GM23338 (cell line): ENCODE results near the gene PRTFDC1. TPM values are rescaled to one million over a fixed set of nuclear protein-coding genes. Genes with fewer than 3 reads are reported as not detected.

Experiments
- ATAC-seq: fragments of 200-7000 bp; cut with Tn5 transposase; 3 replicates; pipeline ENCODE4 v1.9.1; 2020
- DNase-seq: peaks from one replicate; pipeline ENCODE4 v3.0.0-alpha.2; 2015; ENCODE audit warnings: low spot score
- H2AFZ ChIP-seq: fragments of 200-600 bp; sonication (generic); 2 replicates; pipeline ENCODE4 v1.8.0; 2016; ENCODE audit warnings: antibody characterized with exemption, mild to moderate bottlenecking, moderate library complexity
- H3F3A ChIP-seq: fragments of 200-600 bp; sonication (generic); replicated peaks from 2 replicates; pipeline ENCODE4 v1.8.0; 2017; ENCODE audit warnings: antibody characterized with exemption, mixed run types, low read depth
- H3K27ac ChIP-seq: fragments of 200-600 bp; sonication (generic); 2 replicates; pipeline ENCODE4 v1.6.1; 2016; ENCODE audit warnings: low read depth
- H3K27me3 ChIP-seq: fragments of 200-600 bp; sonication (generic); 2 replicates; pipeline ENCODE4 v1.8.0; 2016; ENCODE audit warnings: mild to moderate bottlenecking, mixed run types, moderate library complexity; ENCODE audit not compliant: insufficient read depth
- H3K36me3 ChIP-seq: fragments of 200-600 bp; sonication (generic); 2 replicates; pipeline ENCODE4 v1.8.0; 2016; ENCODE audit warnings: mild to moderate bottlenecking; ENCODE audit not compliant: insufficient read depth
- H3K4me1 ChIP-seq: fragments of 200-600 bp; sonication (generic); 2 replicates; pipeline ENCODE4 v1.8.0; 2016; ENCODE audit warnings: mild to moderate bottlenecking, moderate library complexity; ENCODE audit not compliant: insufficient read depth
- H3K4me2 ChIP-seq: fragments of 200-600 bp; sonication (generic); 2 replicates; pipeline ENCODE4 v1.7.1; 2017; ENCODE audit warnings: mixed run types
- H3K4me3 ChIP-seq: fragments of 200-600 bp; sonication (generic); 2 replicates; pipeline ENCODE4 v1.6.1; 2016; ENCODE audit warnings: mixed run types
- H3K79me2 ChIP-seq: fragments of 200-600 bp; sonication (generic); replicated peaks from 2 replicates; pipeline ENCODE4 v1.8.0; 2017; ENCODE audit warnings: mild to moderate bottlenecking; ENCODE audit not compliant: insufficient read depth
- H3K9me2 ChIP-seq: fragments of 200-600 bp; sonication (generic); 2 replicates; pipeline ENCODE4 v1.8.0; 2017; ENCODE audit not compliant: insufficient read depth
- H4K20me1 ChIP-seq: fragments of 200-600 bp; sonication (generic); replicated peaks from 2 replicates; pipeline ENCODE4 v1.8.0; 2017; ENCODE audit warnings: mild to moderate bottlenecking; ENCODE audit not compliant: insufficient read depth
- H3K27ac Mint-ChIP-seq: 2 replicates; pipeline ENCODE4 v1.8.0; 2020; ENCODE audit warnings: inconsistent platforms, mild to moderate bottlenecking, moderate library complexity, mixed read lengths
- H3K27me3 Mint-ChIP-seq: 3 replicates; pipeline ENCODE4 v1.8.0; 2022; ENCODE audit warnings: low read depth, mild to moderate bottlenecking, moderate library complexity, mixed read lengths, inconsistent platforms; ENCODE audit not compliant: insufficient read depth, poor library complexity
- H3K36me3 Mint-ChIP-seq: 3 replicates; pipeline ENCODE4 v1.8.0; 2021; ENCODE audit warnings: low read depth, mild to moderate bottlenecking, inconsistent platforms, moderate library complexity, mixed read lengths
- H3K4me1 Mint-ChIP-seq: 3 replicates; pipeline ENCODE4 v1.8.0; 2020; ENCODE audit warnings: mild to moderate bottlenecking, inconsistent platforms, mixed read lengths
- H3K4me3 Mint-ChIP-seq: 3 replicates; pipeline ENCODE4 v1.8.0; 2021; ENCODE audit warnings: moderate library complexity, mild to moderate bottlenecking, inconsistent platforms, mixed read lengths
- H3K9me3 Mint-ChIP-seq: 3 replicates; pipeline ENCODE4 v1.8.0; 2020; ENCODE audit warnings: moderate library complexity, mild to moderate bottlenecking, inconsistent platforms, mixed read lengths
- CREB1 ChIP-seq: fragments of 250-450 bp; sonication (Bioruptor Pico); IDR thresholded peaks from 2 replicates; pipeline ENCODE4 v1.5.0; 2020; ENCODE audit warnings: low read depth, mild to moderate bottlenecking, moderate library complexity
- EZH2 ChIP-seq: fragments of 200-600 bp; sonication (generic); IDR thresholded peaks from one replicate; pipeline ENCODE4 v1.8.0; 2017; ENCODE audit warnings: antibody characterized with exemption, mild to moderate bottlenecking, low read depth; ENCODE audit not compliant: unreplicated experiment
- EZH2phosphoT487 ChIP-seq: fragments of 200-600 bp; sonication (generic); IDR thresholded peaks from one replicate; pipeline ENCODE4 v1.8.1; 2018; ENCODE audit warnings: antibody characterized with exemption; ENCODE audit not compliant: unreplicated experiment
- JUNB ChIP-seq: IDR thresholded peaks from one replicate; pipeline ENCODE4 v1.6.1; 2016; ENCODE audit warnings: antibody characterized with exemption; ENCODE audit not compliant: unreplicated experiment
- NANOG ChIP-seq: IDR thresholded peaks from 2 replicates; pipeline ENCODE4 v1.6.1; 2016; ENCODE audit warnings: antibody characterized with exemption, borderline replicate concordance
- POLR2AphosphoS5 ChIP-seq: IDR thresholded peaks from 2 replicates; pipeline ENCODE4 v1.6.1; 2016; ENCODE audit warnings: antibody characterized with exemption, low read depth
- STAT1 ChIP-seq: IDR thresholded peaks from one replicate; pipeline ENCODE4 v1.6.1; 2016; ENCODE audit warnings: antibody characterized with exemption; ENCODE audit not compliant: unreplicated experiment
- ZNF114 ChIP-seq: fragments of 250-450 bp; sonication (Bioruptor Pico); IDR thresholded peaks from 2 replicates; pipeline ENCODE4 v1.5.0; 2020; ENCODE audit warnings: mild to moderate bottlenecking, moderate library complexity
- ZNF331 ChIP-seq: fragments of 250-450 bp; sonication (Bioruptor Pico); IDR thresholded peaks from 2 replicates; pipeline ENCODE4 v1.5.0; 2020; ENCODE audit warnings: low read depth, mild to moderate bottlenecking, moderate library complexity
- ZNF462 ChIP-seq: fragments of 250-450 bp; sonication (Bioruptor Pico); IDR thresholded peaks from 2 replicates; pipeline ENCODE4 v1.5.0; 2020; ENCODE audit warnings: mild to moderate bottlenecking, moderate library complexity
- polyA plus RNA-seq: library from polyadenylated mRNA; unstranded; fragments of >200 nt; fragmentation: Nextera tagmentation; extraction: Ambion mirVana; gene quantifications from 2 replicates; pipeline ENCODE4 v1.2.1, GENCODE V29; 2016
- total RNA-seq: library from RNA; depleted of rRNA; stranded (reverse); fragments of >200 nt; shearing (Covaris generic); gene quantifications from 2 replicates; pipeline ENCODE4 v1.2.3, GENCODE V29; 2014
- TF ChIP-seq, protein P1 (sequence below): IDR thresholded peaks from 2 replicates; pipeline ENCODE4 v1.6.1; 2016; ENCODE audit warnings: antibody characterized with exemption
- TF ChIP-seq, protein P2 (sequence below), 2 experiments: fragments of 200-600 bp in 1 of 2; sonication (generic) in 1 of 2; conservative IDR thresholded peaks; 2 replicates each; pipeline versions ENCODE4 v1.5.1 to v1.6.1; 2016 to 2017; ENCODE audit warnings: antibody characterized with exemption in 2 of 2, low read depth in 2 of 2, mild to moderate bottlenecking in 2 of 2, moderate library complexity in 1 of 2
- TF ChIP-seq, protein P3 (sequence below): IDR thresholded peaks from one replicate; pipeline ENCODE4 v1.6.1; 2018; ENCODE audit warnings: antibody characterized with exemption; ENCODE audit not compliant: unreplicated experiment

The PRTFDC1 gene
- total and polyA plus RNA-seq, 2 experiments from 2014 or later = 7.9 to 9.1 TPM

DNA sequence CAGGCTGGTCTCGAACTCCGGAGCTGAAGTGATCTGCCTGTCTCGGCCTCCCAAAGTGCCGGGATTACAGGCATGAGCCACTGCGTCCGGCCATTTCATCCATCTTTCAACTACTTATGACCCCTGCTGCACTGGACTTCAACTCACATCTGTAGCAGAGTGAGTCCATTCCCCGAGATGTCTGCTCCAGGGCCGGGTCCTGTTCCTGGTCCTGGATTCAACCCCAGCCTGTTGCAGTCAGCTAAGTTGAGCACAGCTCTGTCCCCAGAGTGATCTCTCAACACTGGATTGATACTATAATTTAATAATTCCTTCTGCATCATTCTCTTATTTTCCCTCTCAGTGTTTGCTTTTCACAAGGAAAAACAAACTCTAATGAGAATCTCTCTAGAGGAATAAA lies 25.8 kb downstream of the PRTFDC1 start:
- peaks cover 2% of the 10 kb centered on the region for H3K27me3 Mint-ChIP-seq
- Histone ChIP-seq H2AFZ (no peak overlapping the region), H3F3A (no peaks in the 10 kb centered on the region), H3K79me2 (no peaks in the 10 kb centered on the region), H3K4me2 (no peak overlapping the region), H3K4me3 (no peak overlapping the region), H3K9me2 (peaks cover 3% of the 10 kb centered on the region; the same call in 1 of the 2 replicates), H3K4me1 (no peaks in the 10 kb centered on the region), H3K27ac (no peak overlapping the region), H4K20me1 (no peaks in the 10 kb centered on the region), H3K36me3 (no peaks in the 10 kb centered on the region), H3K27me3 (no peaks in the 10 kb centered on the region)
- peaks cover 37% of the 10 kb centered on the region; the same call in 2 of the 3 replicates for H3K36me3 Mint-ChIP-seq
- no peak overlapping the region for H3K27ac Mint-ChIP-seq
- no peaks in the 10 kb centered on the region; the same call in 2 of the 3 replicates for H3K4me1 Mint-ChIP-seq
- TF ChIP-seq ZNF462 (CRISPR knock-in tag) = no peak
- no peak for TF ChIP-seq STAT1
- TF ChIP-seq POLR2AphosphoS5 = no peak
- TF ChIP-seq ZNF114 (CRISPR knock-in tag) = no peak
- TF ChIP-seq ZNF331 (CRISPR knock-in tag) = no peak
- TF ChIP-seq, protein P1, sequence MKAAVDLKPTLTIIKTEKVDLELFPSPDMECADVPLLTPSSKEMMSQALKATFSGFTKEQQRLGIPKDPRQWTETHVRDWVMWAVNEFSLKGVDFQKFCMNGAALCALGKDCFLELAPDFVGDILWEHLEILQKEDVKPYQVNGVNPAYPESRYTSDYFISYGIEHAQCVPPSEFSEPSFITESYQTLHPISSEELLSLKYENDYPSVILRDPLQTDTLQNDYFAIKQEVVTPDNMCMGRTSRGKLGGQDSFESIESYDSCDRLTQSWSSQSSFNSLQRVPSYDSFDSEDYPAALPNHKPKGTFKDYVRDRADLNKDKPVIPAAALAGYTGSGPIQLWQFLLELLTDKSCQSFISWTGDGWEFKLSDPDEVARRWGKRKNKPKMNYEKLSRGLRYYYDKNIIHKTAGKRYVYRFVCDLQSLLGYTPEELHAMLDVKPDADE = no peak
- TF ChIP-seq JUNB = no peak
- TF ChIP-seq EZH2 = no peak
- TF ChIP-seq EZH2phosphoT487 = no peak
- TF ChIP-seq NANOG = no peak
- TF ChIP-seq CREB1 (CRISPR knock-in tag) = no peak
- TF ChIP-seq, protein P2, sequence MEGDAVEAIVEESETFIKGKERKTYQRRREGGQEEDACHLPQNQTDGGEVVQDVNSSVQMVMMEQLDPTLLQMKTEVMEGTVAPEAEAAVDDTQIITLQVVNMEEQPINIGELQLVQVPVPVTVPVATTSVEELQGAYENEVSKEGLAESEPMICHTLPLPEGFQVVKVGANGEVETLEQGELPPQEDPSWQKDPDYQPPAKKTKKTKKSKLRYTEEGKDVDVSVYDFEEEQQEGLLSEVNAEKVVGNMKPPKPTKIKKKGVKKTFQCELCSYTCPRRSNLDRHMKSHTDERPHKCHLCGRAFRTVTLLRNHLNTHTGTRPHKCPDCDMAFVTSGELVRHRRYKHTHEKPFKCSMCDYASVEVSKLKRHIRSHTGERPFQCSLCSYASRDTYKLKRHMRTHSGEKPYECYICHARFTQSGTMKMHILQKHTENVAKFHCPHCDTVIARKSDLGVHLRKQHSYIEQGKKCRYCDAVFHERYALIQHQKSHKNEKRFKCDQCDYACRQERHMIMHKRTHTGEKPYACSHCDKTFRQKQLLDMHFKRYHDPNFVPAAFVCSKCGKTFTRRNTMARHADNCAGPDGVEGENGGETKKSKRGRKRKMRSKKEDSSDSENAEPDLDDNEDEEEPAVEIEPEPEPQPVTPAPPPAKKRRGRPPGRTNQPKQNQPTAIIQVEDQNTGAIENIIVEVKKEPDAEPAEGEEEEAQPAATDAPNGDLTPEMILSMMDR (conservative IDR thresholded peaks at IDR 0.05; ENCODE audit: low read depth in 2 of 2) = no peak
- TF ChIP-seq, protein P3, sequence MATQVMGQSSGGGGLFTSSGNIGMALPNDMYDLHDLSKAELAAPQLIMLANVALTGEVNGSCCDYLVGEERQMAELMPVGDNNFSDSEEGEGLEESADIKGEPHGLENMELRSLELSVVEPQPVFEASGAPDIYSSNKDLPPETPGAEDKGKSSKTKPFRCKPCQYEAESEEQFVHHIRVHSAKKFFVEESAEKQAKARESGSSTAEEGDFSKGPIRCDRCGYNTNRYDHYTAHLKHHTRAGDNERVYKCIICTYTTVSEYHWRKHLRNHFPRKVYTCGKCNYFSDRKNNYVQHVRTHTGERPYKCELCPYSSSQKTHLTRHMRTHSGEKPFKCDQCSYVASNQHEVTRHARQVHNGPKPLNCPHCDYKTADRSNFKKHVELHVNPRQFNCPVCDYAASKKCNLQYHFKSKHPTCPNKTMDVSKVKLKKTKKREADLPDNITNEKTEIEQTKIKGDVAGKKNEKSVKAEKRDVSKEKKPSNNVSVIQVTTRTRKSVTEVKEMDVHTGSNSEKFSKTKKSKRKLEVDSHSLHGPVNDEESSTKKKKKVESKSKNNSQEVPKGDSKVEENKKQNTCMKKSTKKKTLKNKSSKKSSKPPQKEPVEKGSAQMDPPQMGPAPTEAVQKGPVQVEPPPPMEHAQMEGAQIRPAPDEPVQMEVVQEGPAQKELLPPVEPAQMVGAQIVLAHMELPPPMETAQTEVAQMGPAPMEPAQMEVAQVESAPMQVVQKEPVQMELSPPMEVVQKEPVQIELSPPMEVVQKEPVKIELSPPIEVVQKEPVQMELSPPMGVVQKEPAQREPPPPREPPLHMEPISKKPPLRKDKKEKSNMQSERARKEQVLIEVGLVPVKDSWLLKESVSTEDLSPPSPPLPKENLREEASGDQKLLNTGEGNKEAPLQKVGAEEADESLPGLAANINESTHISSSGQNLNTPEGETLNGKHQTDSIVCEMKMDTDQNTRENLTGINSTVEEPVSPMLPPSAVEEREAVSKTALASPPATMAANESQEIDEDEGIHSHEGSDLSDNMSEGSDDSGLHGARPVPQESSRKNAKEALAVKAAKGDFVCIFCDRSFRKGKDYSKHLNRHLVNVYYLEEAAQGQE = no peak
- H3K9me3 Mint-ChIP-seq = peaks cover 29% of the 10 kb centered on the region
- ATAC-seq (no peak), DNase-seq (no peak)
- H3K4me3 Mint-ChIP-seq = no peak overlapping the region
